Neural crest cell (in vitro differentiated cells): Measurements from ENCODE around the gene BAIAP2. TPM values are rescaled to one million over a fixed set of nuclear protein-coding genes. Genes with fewer than 3 reads are reported as not detected.
A peak's percentile ranks its signal among the peaks of the same experiment; 100 is the strongest.

ENCODE experiments used
- DNase-seq: peaks from one replicate; pipeline ENCODE4 v3.0.0; 2021; ENCODE audit warnings: low read depth, mixed read lengths, low spot score
- H3K27ac Mint-ChIP-seq: one replicate; pipeline ENCODE4 v1.8.0; 2021; ENCODE audit warnings: mild to moderate bottlenecking, mixed read lengths; ENCODE audit not compliant: unreplicated experiment
- H3K27me3 Mint-ChIP-seq: 2 replicates; pipeline ENCODE4 v1.8.0; 2021; ENCODE audit warnings: low read depth, mild to moderate bottlenecking, mixed read lengths
- H3K36me3 Mint-ChIP-seq: 2 replicates; pipeline ENCODE4 v1.8.0; 2021; ENCODE audit warnings: low read depth, mild to moderate bottlenecking, mixed read lengths
- H3K4me1 Mint-ChIP-seq: 2 replicates; pipeline ENCODE4 v1.8.0; 2021; ENCODE audit warnings: mixed read lengths
- H3K4me3 Mint-ChIP-seq: one replicate; pipeline ENCODE4 v1.8.0; 2021; ENCODE audit warnings: mild to moderate bottlenecking, mixed read lengths
- H3K9me3 Mint-ChIP-seq: 2 replicates; pipeline ENCODE4 v1.8.0; 2021; ENCODE audit warnings: mixed read lengths
- total RNA-seq: library from RNA; stranded (reverse); gene quantifications from 2 replicates; pipeline ENCODE4 v1.2.1, GENCODE V29; 2021
- TF ChIP-seq, protein P1 (sequence below): fragments of 200-600 bp; sonication (generic); conservative IDR thresholded peaks from 2 replicates; pipeline ENCODE4 v1.5.0; 2021; ENCODE audit warnings: antibody characterized with exemption, mild to moderate bottlenecking

Gene BAIAP2
- total RNA-seq, 1 donor from 2014 or later, result 47.5 TPM

DNA sequence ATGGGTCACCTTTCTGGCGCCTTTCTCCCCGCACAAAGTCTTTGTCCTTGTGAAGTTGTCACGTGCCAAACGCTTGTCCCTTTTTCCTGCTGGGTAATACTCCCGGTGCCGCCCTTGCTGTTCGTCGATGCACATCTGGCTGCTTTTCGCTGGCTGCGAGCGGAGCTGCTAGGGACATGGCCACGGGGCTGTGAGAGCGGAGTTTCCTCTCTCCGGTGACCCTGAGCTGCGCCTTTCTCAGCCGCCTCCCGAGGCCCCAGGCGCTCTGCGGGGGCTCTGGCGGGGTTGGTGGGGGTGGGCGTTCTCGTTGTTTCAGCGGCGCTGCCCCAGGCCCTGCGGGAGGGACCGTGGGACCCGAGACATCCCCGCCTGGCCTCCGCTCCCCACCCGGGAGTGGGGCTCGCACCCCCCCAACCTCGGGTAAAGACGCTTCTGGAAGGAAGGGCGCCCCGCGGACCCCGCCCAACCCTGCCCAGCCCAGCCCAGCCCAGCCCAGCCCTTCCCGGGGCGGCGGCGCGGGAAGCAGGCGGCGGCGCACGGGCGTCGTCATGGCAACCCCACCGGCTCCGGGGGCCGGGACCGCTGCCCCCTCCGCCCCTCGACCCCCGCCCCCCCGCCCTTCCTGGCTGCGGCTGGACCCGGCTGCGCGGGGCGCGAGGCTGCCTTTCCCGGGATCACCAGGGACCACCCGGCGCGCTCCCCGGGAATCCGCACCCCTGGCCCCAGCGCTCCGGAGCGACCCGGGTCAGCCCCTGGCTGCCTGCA, 31.1 kb upstream of the BAIAP2 start:
- Mint-ChIP-seq H3K27me3 (peaks cover 63% of the 10 kb centered on the region), H3K4me1 (peaks cover 22% of the 10 kb centered on the region), H3K9me3 (no peaks in the 10 kb centered on the region), H3K36me3 (no peaks in the 10 kb centered on the region), H3K27ac (no peak overlapping the region), H3K4me3 (peak overlapping the region; percentile 70)
- DNase-seq, result peak; percentile 30
- TF ChIP-seq, protein P1, sequence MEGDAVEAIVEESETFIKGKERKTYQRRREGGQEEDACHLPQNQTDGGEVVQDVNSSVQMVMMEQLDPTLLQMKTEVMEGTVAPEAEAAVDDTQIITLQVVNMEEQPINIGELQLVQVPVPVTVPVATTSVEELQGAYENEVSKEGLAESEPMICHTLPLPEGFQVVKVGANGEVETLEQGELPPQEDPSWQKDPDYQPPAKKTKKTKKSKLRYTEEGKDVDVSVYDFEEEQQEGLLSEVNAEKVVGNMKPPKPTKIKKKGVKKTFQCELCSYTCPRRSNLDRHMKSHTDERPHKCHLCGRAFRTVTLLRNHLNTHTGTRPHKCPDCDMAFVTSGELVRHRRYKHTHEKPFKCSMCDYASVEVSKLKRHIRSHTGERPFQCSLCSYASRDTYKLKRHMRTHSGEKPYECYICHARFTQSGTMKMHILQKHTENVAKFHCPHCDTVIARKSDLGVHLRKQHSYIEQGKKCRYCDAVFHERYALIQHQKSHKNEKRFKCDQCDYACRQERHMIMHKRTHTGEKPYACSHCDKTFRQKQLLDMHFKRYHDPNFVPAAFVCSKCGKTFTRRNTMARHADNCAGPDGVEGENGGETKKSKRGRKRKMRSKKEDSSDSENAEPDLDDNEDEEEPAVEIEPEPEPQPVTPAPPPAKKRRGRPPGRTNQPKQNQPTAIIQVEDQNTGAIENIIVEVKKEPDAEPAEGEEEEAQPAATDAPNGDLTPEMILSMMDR, result no peak

DNA sequence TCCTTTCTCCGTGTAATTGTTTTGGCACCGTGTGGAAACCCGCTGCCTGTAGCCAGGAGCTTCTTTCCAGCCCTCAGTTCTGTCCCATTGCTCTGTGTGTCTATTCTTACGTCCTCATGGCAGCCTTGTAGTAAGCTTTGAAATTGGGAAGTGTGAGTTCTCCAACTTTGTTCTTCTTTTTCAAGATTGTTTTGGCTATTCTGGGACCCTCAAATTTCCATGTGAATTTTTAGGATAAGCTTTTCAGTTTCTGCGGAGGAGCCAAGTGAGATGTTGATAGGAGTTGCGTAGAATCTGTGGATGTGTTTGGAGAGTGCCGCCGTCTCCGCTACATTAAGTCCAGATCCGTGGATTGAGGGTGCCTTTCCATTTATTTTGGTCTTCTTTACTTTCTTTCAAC, 28.1 kb upstream of the BAIAP2 start:
- H3K36me3 Mint-ChIP-seq, result no peaks in the 10 kb centered on the region
- peaks cover 5% of the 10 kb centered on the region for H3K9me3 Mint-ChIP-seq
- H3K27me3 Mint-ChIP-seq, result peaks cover 57% of the 10 kb centered on the region
- peaks cover 28% of the 10 kb centered on the region for H3K4me1 Mint-ChIP-seq
- peak overlapping the region; percentile 6 for H3K4me3 Mint-ChIP-seq
- H3K27ac Mint-ChIP-seq, result no peak overlapping the region
- TF ChIP-seq, protein P1, result no peak
- DNase-seq, result no peak

DNA sequence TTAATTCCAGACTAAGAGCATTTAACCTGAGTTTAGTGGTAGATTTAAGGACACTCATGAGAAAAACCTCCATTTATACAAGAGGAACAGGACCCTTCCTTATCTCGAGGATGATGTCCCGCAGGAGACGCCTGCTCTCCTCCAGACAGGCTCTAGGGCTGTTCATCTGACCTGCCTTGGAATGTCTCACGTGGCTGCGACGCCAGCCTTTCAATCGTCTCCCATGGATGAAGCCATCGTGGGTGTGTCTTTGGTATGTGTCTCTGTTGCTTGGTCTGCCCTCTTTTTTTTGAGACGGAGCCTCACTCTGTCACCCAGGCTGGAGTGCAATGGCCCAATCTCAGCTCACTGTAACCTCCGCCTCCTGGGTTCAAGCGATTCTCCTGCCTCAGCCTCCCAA, 26.8 kb upstream of the BAIAP2 start:
- Mint-ChIP-seq H3K27me3 (peaks cover 46% of the 10 kb centered on the region), H3K9me3 (peaks cover 5% of the 10 kb centered on the region), H3K36me3 (no peaks in the 10 kb centered on the region), H3K4me3 (no peak overlapping the region), H3K4me1 (peaks cover 25% of the 10 kb centered on the region), H3K27ac (no peak overlapping the region)
- TF ChIP-seq, protein P1, result no peak
- no peak for DNase-seq

DNA sequence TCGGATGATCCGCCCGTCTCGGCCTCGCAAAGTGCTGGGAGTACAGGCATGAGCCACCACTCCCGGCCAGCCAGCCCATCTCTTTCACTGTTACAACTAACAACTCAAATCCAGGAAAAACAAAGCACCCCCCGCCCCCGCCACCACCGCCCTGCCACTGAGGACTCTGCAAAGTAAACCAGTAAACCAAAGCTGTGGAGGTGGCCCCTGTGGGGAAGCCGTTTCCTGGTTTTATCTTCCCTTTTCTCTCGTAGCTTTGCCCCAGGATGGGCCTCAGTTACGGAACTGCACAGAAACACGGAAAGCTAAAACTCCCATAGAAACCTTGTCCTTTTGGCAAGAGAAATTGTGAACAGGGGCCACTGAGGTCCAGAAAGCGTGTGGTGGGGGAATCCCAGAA, 25.8 kb upstream of the BAIAP2 start:
- Mint-ChIP-seq H3K36me3 (no peaks in the 10 kb centered on the region), H3K4me3 (no peak overlapping the region), H3K27ac (no peak overlapping the region), H3K27me3 (peaks cover 39% of the 10 kb centered on the region), H3K4me1 (peaks cover 19% of the 10 kb centered on the region), H3K9me3 (peaks cover 5% of the 10 kb centered on the region)
- DNase-seq, result no peak
- TF ChIP-seq, protein P1, result no peak

DNA sequence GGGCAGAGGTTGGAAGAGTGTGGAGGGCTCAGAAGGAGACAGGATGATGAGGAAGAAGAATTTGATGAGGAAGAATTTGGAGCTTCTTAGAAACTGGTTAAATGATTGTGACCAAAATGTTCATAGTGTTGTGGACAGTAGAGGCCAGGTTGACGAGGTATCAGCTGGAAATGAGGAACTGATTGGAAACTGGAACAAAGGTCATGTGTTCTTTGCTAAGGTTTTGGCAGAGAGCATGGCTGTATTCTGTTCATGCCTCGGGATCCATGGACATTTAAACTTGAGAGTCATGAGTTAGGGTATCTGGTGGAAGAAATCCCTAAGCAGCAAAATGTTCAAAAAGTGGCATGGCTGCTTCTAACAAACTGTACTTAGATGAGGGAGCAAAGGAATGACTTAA, 24.0 kb upstream of the BAIAP2 start:
- Mint-ChIP-seq H3K4me3 (no peak overlapping the region), H3K27ac (no peak overlapping the region), H3K9me3 (peaks cover 8% of the 10 kb centered on the region), H3K4me1 (peaks cover 13% of the 10 kb centered on the region), H3K36me3 (peaks cover 3% of the 10 kb centered on the region), H3K27me3 (peaks cover 23% of the 10 kb centered on the region)
- DNase-seq, result no peak
- TF ChIP-seq, protein P1, result no peak
